Stomach (tissue), 9 donors: ENCODE results near the gene BCOR. TPM values are rescaled to one million over a fixed set of nuclear protein-coding genes. Genes with fewer than 3 reads are reported as not detected.

ENCODE experiments used
- DNase-seq, 2 donors: peaks; one replicate each; pipeline versions ENCODE4 v3.0.0 to v3.0.0-alpha.2; 2013 to 2019
- H3K27ac ChIP-seq, 5 donors: fragments of 200-600 bp in 4 of 5; sonication (generic) in 4 of 5; one replicate each; pipeline ENCODE4 v1.5.1; 2013 to 2019; ENCODE audit warnings: mild to moderate bottlenecking in 1 of 5, moderate library complexity in 1 of 5
- H3K27me3 ChIP-seq, 3 donors: fragments of 200-600 bp; sonication (generic); one replicate each; pipeline ENCODE4 v1.5.1; 2017 to 2019; ENCODE audit warnings: mixed run types in 1 of 3
- H3K36me3 ChIP-seq, 4 donors: fragments of 200-600 bp; sonication (generic); 1 replicate in 3 of 4; 2 replicates in 1 of 4; pipeline ENCODE4 v1.5.1; 2016 to 2019
- H3K4me1 ChIP-seq, 4 donors: fragments of 200-600 bp; sonication (generic); one replicate each; pipeline ENCODE4 v1.5.1; 2016 to 2019
- H3K4me3 ChIP-seq, 4 donors: fragments of 200-600 bp; sonication (generic) in 3 of 4; one replicate each; pipeline ENCODE4 v1.5.1; 2016 to 2019; ENCODE audit warnings: mild to moderate bottlenecking in 1 of 4
- H3K9me3 ChIP-seq, 4 donors: fragments of 200-600 bp; sonication (generic); one replicate each; pipeline ENCODE4 v1.5.1; 2016 to 2019
- CTCF ChIP-seq, 7 experiments: fragments of 450-650 bp in 4 of 7; fragments of 200-600 bp in 3 of 7; sonication (generic) in 3 of 7; IDR thresholded peaks; one replicate each; pipeline ENCODE4 v1.5.1; 2016 to 2019; ENCODE audit warnings: antibody characterized with exemption in 7 of 7, control low read depth in 2 of 7, mild to moderate bottlenecking in 1 of 7
- EP300 ChIP-seq: sonication (generic); formaldehyde crosslinking; IDR thresholded peaks from one replicate; pipeline ENCODE4 v1.6.1; 2017; ENCODE audit warnings: antibody characterized with exemption
- POLR2A ChIP-seq, 4 donors: fragments of 450-650 bp; IDR thresholded peaks; one replicate each; pipeline ENCODE4 v1.6.1; 2016; ENCODE audit warnings: antibody characterized with exemption in 4 of 4, control low read depth in 2 of 4, mild to moderate bottlenecking in 1 of 4, moderate library complexity in 1 of 4
- POLR2AphosphoS5 ChIP-seq, 3 donors: sonication (generic); formaldehyde crosslinking; IDR thresholded peaks; one replicate each; pipeline ENCODE4 v1.6.1; 2016; ENCODE audit warnings: antibody characterized with exemption in 3 of 3
- WGBS, 5 donors: extraction: QIAGEN DNeasy Blood & Tissue Kit in 3 of 5; methylation state at CpG; one replicate each; pipeline versions ENCODE4 v1.1.5 to v1.1.7; 2013 to 2018; 5-methylcytosine and 5-hydroxymethylcytosine counted together
- intact Hi-C: fragments of 100-400 bp; cut with DNase I; formaldehyde crosslinking; loops from one replicate; pipeline ENCODE4 v1.15.1; 2023; ENCODE audit warnings: low total_unique reads
- polyA plus RNA-seq, 3 donors: library from polyadenylated mRNA; stranded (reverse); fragments of 200-250 nt; gene quantifications; one replicate each; pipeline ENCODE4 v1.2.3, GENCODE V29; 2013
- total RNA-seq, 5 donors: library from RNA; depleted of rRNA; stranded (reverse); fragments of >200 nt; gene quantifications; one replicate each; pipeline versions ENCODE4 v1.1.0 to v1.2.3, GENCODE V29; 2014 to 2016
- donor health status: healthy with polysubstance abuse.
- donor health status: Bipolar disorder and iron deficiency.
- donor health status: healthy.

The BCOR gene
- total and polyA plus RNA-seq, 8 donors, result 4.4 to 45.5 (median 19.2) TPM

GRCh38 chrX:40083120-40083978 lies 14.4 kb downstream of the BCOR start:
- Histone ChIP-seq H3K27ac (peak overlapping the region; percentile 56 to 85 (median 67)), H3K36me3 (no peaks in the 10 kb centered on the region), H3K9me3 (peaks cover 0 to 5% (median 0%) of the 10 kb centered on the region in 4 donors), H3K4me3 (peak overlapping the region; percentile 37 to 48 (median 42)), H3K4me1 (peaks cover 34 to 86% (median 61%) of the 10 kb centered on the region in 4 donors), H3K27me3 (peaks cover 0 to 19% (median 0%) of the 10 kb centered on the region in 3 donors)
- peak; percentile 73 to 74 for DNase-seq
- intact Hi-C loops, result no loop called here
- 4 to 15% (median 5%) methylated on average over 17 to 58 of the region's 61 CpGs for WGBS, 5 donors
- no peak for TF ChIP-seq EP300
- TF ChIP-seq POLR2A (IDR thresholded peaks at IDR 0.05), result no peak
- no peak for TF ChIP-seq CTCF (IDR thresholded peaks at IDR 0.05)
- no peak for TF ChIP-seq POLR2AphosphoS5 (IDR thresholded peaks at IDR 0.05)

- peaks cover 0 to 5% (median 0%) of the 10 kb centered on the region in 4 donors for H3K9me3 ChIP-seq
- DNase-seq, result peak in 1 of 2 donors; percentile 45
- H3K27me3 ChIP-seq, result peaks cover 0 to 19% (median 0%) of the 10 kb centered on the region in 3 donors
- peaks cover 34 to 80% (median 55%) of the 10 kb centered on the region in 4 donors for H3K4me1 ChIP-seq
- intact Hi-C loops, result no loop called here
- TF ChIP-seq EP300 (no peak), CTCF (IDR thresholded peaks at IDR 0.05) (no peak), POLR2AphosphoS5 (IDR thresholded peaks at IDR 0.05) (no peak), POLR2A (IDR thresholded peaks at IDR 0.05) (no peak)
- 18 to 38% (median 27%) methylated on average over 9 to 15 of the region's 15 CpGs for WGBS, 5 donors
- peak overlapping the region; percentile 37 to 48 (median 42) for H3K4me3 ChIP-seq
- H3K36me3 ChIP-seq, result peaks cover 0 to 4% (median 0%) of the 10 kb centered on the region in 4 donors
- peak overlapping the region; percentile 56 to 85 (median 67) for H3K27ac ChIP-seq
Measured at GRCh38 chrX:40082447-40083119, 15.2 kb downstream of the BCOR start.

- intact Hi-C loops, result no loop called here
- peaks cover 34 to 80% (median 55%) of the 10 kb centered on the region in 4 donors for H3K4me1 ChIP-seq
- 19 to 57% (median 31%) methylated on average over 3 to 4 of the region's 4 CpGs for WGBS, 5 donors
Measured at GRCh38 chrX:40081679-40082068, 16.1 kb downstream of the BCOR start.

More at GRCh38 chrX:40081679-40082068, 16.1 kb downstream of the BCOR start:
- peak overlapping the region in 1 of 5 donors; percentile 85 for H3K27ac ChIP-seq
- TF ChIP-seq EP300 (no peak), POLR2A (IDR thresholded peaks at IDR 0.05) (no peak), POLR2AphosphoS5 (IDR thresholded peaks at IDR 0.05) (no peak), CTCF (IDR thresholded peaks at IDR 0.05) (no peak)
- H3K9me3 ChIP-seq, result peaks cover 0 to 5% (median 0%) of the 10 kb centered on the region in 4 donors
- peak in 1 of 2 donors; percentile 34 for DNase-seq
- H3K27me3 ChIP-seq, result peaks cover 0 to 19% (median 0%) of the 10 kb centered on the region in 3 donors
- no peak overlapping the region for H3K4me3 ChIP-seq
- peaks cover 0 to 5% (median 0%) of the 10 kb centered on the region in 4 donors for H3K36me3 ChIP-seq
